Fibroblast of skin of left quadriceps (primary cell): ENCODE results near the gene DOK1.

Source experiments
- DNase-seq, 2 experiments: peaks; one replicate each; pipeline ENCODE4 v3.0.0-alpha.2; 2013; ENCODE audit warnings: low read depth in 2 of 2

The DOK1 gene

GRCh38 chr2:74599676-74600075, 45.2 kb downstream of the DOK1 start:
- no peak for DNase-seq

GRCh38 chr2:74602586-74603281, 48.2 kb downstream of the DOK1 start:
- DNase-seq, result peak; percentile 42 to 44

- DNase-seq, result no peak
Measured at GRCh38 chr2:74603282-74604000, 48.9 kb downstream of the DOK1 start.

- DNase-seq, result no peak
Measured at GRCh38 chr2:74606927-74607326, 52.4 kb downstream of the DOK1 start.
